WTC11 (cell line): ENCODE data around the gene GPER1. TPM values are rescaled to one million over a fixed set of nuclear protein-coding genes. Genes with fewer than 3 reads are reported as not detected.

Experiments used
- ATAC-seq: fragments of 200-7000 bp; cut with Tn5 transposase; 2 replicates; pipeline ENCODE4 v1.10.0; 2021; ENCODE audit warnings: mild to moderate bottlenecking, moderate library complexity
- CTCF ChIA-PET: fragments of 300-600 bp; sonication (Branson Sonifier 250); formaldehyde crosslinking; loops from one replicate; lab custom pipeline; 2021; ENCODE audit warnings: antibody characterized with exemption; lab: Charles Lee
- POLR2A ChIA-PET: fragments of 350-600 bp; sonication (Branson Sonifier 250); formaldehyde crosslinking; loops from one replicate; lab custom pipeline; 2021; ENCODE audit warnings: antibody characterized with exemption; lab: Charles Lee
- DNase-seq: peaks from one replicate; pipeline ENCODE4 v3.0.0; 2021; ENCODE audit warnings: low spot score
- H3K27ac Mint-ChIP-seq: 2 replicates; pipeline ENCODE4 v1.8.0; 2021; ENCODE audit warnings: mixed read lengths
- H3K27me3 Mint-ChIP-seq: 2 replicates; pipeline ENCODE4 v1.8.0; 2021; ENCODE audit warnings: low read depth, mild to moderate bottlenecking, moderate library complexity, mixed read lengths
- H3K36me3 Mint-ChIP-seq: 2 replicates; pipeline ENCODE4 v1.8.0; 2021; ENCODE audit warnings: mixed read lengths
- H3K4me1 Mint-ChIP-seq: 2 replicates; pipeline ENCODE4 v1.8.0; 2022; ENCODE audit warnings: mixed read lengths
- H3K4me3 Mint-ChIP-seq: 2 replicates; pipeline ENCODE4 v1.8.0; 2021; ENCODE audit warnings: mild to moderate bottlenecking, moderate library complexity, mixed read lengths
- H3K9me3 Mint-ChIP-seq: 2 replicates; pipeline ENCODE4 v1.8.0; 2021; ENCODE audit warnings: mixed read lengths
- FOXK1 ChIP-seq: sonication (generic); formaldehyde crosslinking; IDR thresholded peaks from 2 replicates; pipeline ENCODE4 v1.8.0; 2022; ENCODE audit warnings: mild to moderate bottlenecking, moderate library complexity, missing genetic modification reagents
- IRF2 ChIP-seq: sonication (generic); formaldehyde crosslinking; IDR thresholded peaks from 2 replicates; pipeline ENCODE4 v1.8.0; 2022; ENCODE audit warnings: low read depth, missing genetic modification reagents, borderline replicate concordance
- JAZF1 ChIP-seq: fragments of 250-450 bp; sonication (Bioruptor Pico); IDR thresholded peaks from 2 replicates; pipeline ENCODE4 v1.9.0; 2021; ENCODE audit warnings: moderate library complexity, mild to moderate bottlenecking, inconsistent platforms
- MXD4 ChIP-seq: fragments of 250-450 bp; sonication (Bioruptor Pico); IDR thresholded peaks from 2 replicates; pipeline ENCODE4 v1.8.0; 2021; ENCODE audit warnings: mild to moderate bottlenecking, moderate library complexity, borderline replicate concordance
- NFATC4 ChIP-seq: fragments of 250-450 bp; sonication (Bioruptor Pico); IDR thresholded peaks from 2 replicates; pipeline ENCODE4 v1.9.0; 2021; ENCODE audit warnings: mild to moderate bottlenecking
- NFYB ChIP-seq: sonication (generic); formaldehyde crosslinking; conservative IDR thresholded peaks from 2 replicates; pipeline ENCODE4 v1.8.0; 2022; ENCODE audit warnings: low read depth, missing genetic modification reagents
- OVOL2 ChIP-seq: fragments of 250-450 bp; sonication (Bioruptor Pico); IDR thresholded peaks from 2 replicates; pipeline ENCODE4 v1.9.0; 2021; ENCODE audit warnings: mild to moderate bottlenecking, borderline replicate concordance
- PRDM15 ChIP-seq: sonication (generic); formaldehyde crosslinking; IDR thresholded peaks from 2 replicates; pipeline ENCODE4 v1.8.0; 2022; ENCODE audit warnings: missing genetic modification reagents
- ZNF121 ChIP-seq: sonication (generic); formaldehyde crosslinking; IDR thresholded peaks from 2 replicates; pipeline ENCODE4 v1.8.0; 2023; ENCODE audit warnings: missing genetic modification reagents
- ZNF263 ChIP-seq: sonication (generic); formaldehyde crosslinking; IDR thresholded peaks from 2 replicates; pipeline ENCODE4 v1.8.1; 2022; ENCODE audit warnings: low read depth, mild to moderate bottlenecking, moderate library complexity, missing genetic modification reagents
- ZNF532 ChIP-seq: fragments of 250-450 bp; sonication (Bioruptor Pico); IDR thresholded peaks from 2 replicates; pipeline ENCODE4 v1.9.0; 2021; ENCODE audit warnings: mild to moderate bottlenecking, borderline replicate concordance
- ZSCAN18 ChIP-seq: fragments of 250-450 bp; sonication (Bioruptor Pico); IDR thresholded peaks from 2 replicates; pipeline ENCODE4 v2.1.2; 2022; ENCODE audit warnings: mild to moderate bottlenecking, moderate library complexity
- total RNA-seq: library from RNA; stranded (reverse); gene quantifications from 3 replicates; pipeline ENCODE4 v1.2.3, GENCODE V29; 2021

GPER1 gene
- total RNA-seq, 1 experiment from 2014 or later = 0.28 TPM

- H3K4me3 Mint-ChIP-seq = no peak overlapping the region
- H3K36me3 Mint-ChIP-seq = no peaks in the 10 kb centered on the region
- ATAC-seq (no peak), DNase-seq (no peak)
- POLR2A ChIA-PET = no interaction called here
- CTCF ChIA-PET = interaction anchor here (1.3 to 5.9 kb wide), 2 partner anchors 19 to 54 kb away, joined by 5 to 27 read pairs; no protein-coding TSS in a partner anchor
- no peaks in the 10 kb centered on the region for H3K9me3 Mint-ChIP-seq
- no peak for TF ChIP-seq ZNF532 (CRISPR knock-in tag)
- no peak for TF ChIP-seq OVOL2 (CRISPR knock-in tag)
- TF ChIP-seq MXD4 (CRISPR knock-in tag) = no peak
- TF ChIP-seq NFYB = no peak
- no peak for TF ChIP-seq JAZF1 (CRISPR knock-in tag)
- no peak for TF ChIP-seq PRDM15 (CRISPR knock-in tag)
- TF ChIP-seq IRF2 = no peak
- no peak for TF ChIP-seq ZSCAN18 (CRISPR knock-in tag)
- TF ChIP-seq NFATC4 (CRISPR knock-in tag) = no peak
- peaks cover 24% of the 10 kb centered on the region for H3K4me1 Mint-ChIP-seq
- H3K27ac Mint-ChIP-seq = 0 out of 2 replicates have a peak overlapping the region, but pooled peaks have one; percentile 7
- no peaks in the 10 kb centered on the region for H3K27me3 Mint-ChIP-seq
Measured at GRCh38 chr7:1046722-1047679, 40.9 kb upstream of the GPER1 start.

- no peak for DNase-seq
- CTCF ChIA-PET = interaction anchor here (5.9 kb wide), 1 partner anchor 17 kb away, joined by 27 read pairs; no protein-coding TSS in a partner anchor
- Mint-ChIP-seq H3K4me1 (peaks cover 28% of the 10 kb centered on the region), H3K36me3 (no peaks in the 10 kb centered on the region), H3K27me3 (no peaks in the 10 kb centered on the region), H3K4me3 (no peak overlapping the region), H3K27ac (no peak overlapping the region), H3K9me3 (no peaks in the 10 kb centered on the region)
- POLR2A ChIA-PET = no interaction called here
- TF ChIP-seq FOXK1 (no peak), ZNF263 (no peak), ZNF121 (CRISPR knock-in tag) (no peak)
- ATAC-seq = no peak
Measured at GRCh38 chr7:1049006-1049741, 38.7 kb upstream of the GPER1 start.
